ENCODE results near the gene RNASE1.

- TF ChIP-seq CTCF (optimal IDR thresholded peaks at IDR 0.05 in 1 of 3, IDR thresholded peaks at IDR 0.05 in 1 of 3, conservative IDR thresholded peaks at IDR 0.05 in 1 of 3; ENCODE audit: extremely low read depth in 1 of 3, insufficient read depth in 2 of 3, low read length in 3 of 3) (no peak), EZH2 (IDR thresholded peaks at IDR 0.05; ENCODE audit: low read length) (no peak)
These were observed 24.7 kb upstream of the RNASE1 start for GRCh38 chr14:20827326-20827725.
